H4 (cell line): Measurements from ENCODE around the gene CERS6. TPM values are rescaled to one million over a fixed set of nuclear protein-coding genes. Genes with fewer than 3 reads are reported as not detected.

ENCODE experiments used
- DNase-seq: peaks from one replicate; pipeline ENCODE4 v3.0.0-alpha.2; 2015; ENCODE audit warnings: low spot score
- total RNA-seq: library from RNA; depleted of rRNA; stranded (reverse); fragments of >200 nt; shearing (Covaris generic); gene quantifications from 2 replicates; pipeline ENCODE4 v1.2.3, GENCODE V29; 2014

The CERS6 gene
- total RNA-seq, 1 experiment from 2014 or later, result 18.8 TPM

- DNase-seq, result no peak
These were observed 12.3 kb upstream of the CERS6 start for GRCh38 chr2:168443818-168444217.

GRCh38 chr2:168445960-168446359 is 10.1 kb upstream of the CERS6 start:
- DNase-seq, result no peak

GRCh38 chr2:168448980-168449379 is 7.1 kb upstream of the CERS6 start:
- no peak for DNase-seq

- no peak for DNase-seq
These were observed 6.7 kb upstream of the CERS6 start for GRCh38 chr2:168449419-168449818.

GRCh38 chr2:168450171-168450570 is 5.9 kb upstream of the CERS6 start:
- no peak for DNase-seq

GRCh38 chr2:168450732-168451131 is 5.3 kb upstream of the CERS6 start:
- no peak for DNase-seq

GRCh38 chr2:168452781-168453180 is 3.3 kb upstream of the CERS6 start:
- no peak for DNase-seq

GRCh38 chr2:168453404-168453803 is 2.7 kb upstream of the CERS6 start:
- DNase-seq, result no peak

GRCh38 chr2:168454737-168455644 is 1.1 kb upstream of the CERS6 start:
- no peak for DNase-seq

- DNase-seq, result no peak
These were observed 583 bp downstream of the CERS6 start for GRCh38 chr2:168456521-168457189.

- DNase-seq, result no peak
These were observed 1.3 kb downstream of the CERS6 start for GRCh38 chr2:168457190-168457895.

- no peak for DNase-seq
These were observed 2.1 kb downstream of the CERS6 start for GRCh38 chr2:168458139-168458538.

- no peak for DNase-seq
These were observed 3.2 kb downstream of the CERS6 start for GRCh38 chr2:168459256-168459655.

- DNase-seq, result no peak
These were observed 4.5 kb downstream of the CERS6 start for GRCh38 chr2:168460571-168460970.

GRCh38 chr2:168461178-168461941 is 5.3 kb downstream of the CERS6 start:
- no peak for DNase-seq

- DNase-seq, result no peak
These were observed 5.9 kb downstream of the CERS6 start for GRCh38 chr2:168461942-168462331.

GRCh38 chr2:168462543-168463045 is 6.5 kb downstream of the CERS6 start:
- DNase-seq, result no peak

- DNase-seq, result no peak
These were observed 9.5 kb downstream of the CERS6 start for GRCh38 chr2:168465594-168465993.

GRCh38 chr2:168466190-168466737 is 10.2 kb downstream of the CERS6 start:
- no peak for DNase-seq

GRCh38 chr2:168466834-168467565 is 10.9 kb downstream of the CERS6 start:
- no peak for DNase-seq

GRCh38 chr2:168467729-168468128 is 11.7 kb downstream of the CERS6 start:
- DNase-seq, result no peak
